Astrocyte of the cerebellum (primary cell): ENCODE measurements around the gene SEPTIN6.

Experiments
- DNase-seq: peaks from one replicate; pipeline ENCODE4 v3.0.0-alpha.2; 2011; ENCODE audit warnings: low read depth
- H3K4me3 ChIP-seq: 2 replicates; pipeline ENCODE4 v1.5.1; 2011; ENCODE audit warnings: mild to moderate bottlenecking, low read depth, low read length, moderate library complexity
- in situ Hi-C: cut with HindIII; loops from 2 replicates; pipeline ENCODE4 v1.10.0; 2017; ENCODE audit warnings: low sequenced_read_pairs
- TF ChIP-seq, protein P1 (sequence below): IDR thresholded peaks from 2 replicates; pipeline ENCODE4 v1.5.1; 2012; ENCODE audit warnings: low read length, low read depth, moderate library complexity, mild to moderate bottlenecking; ENCODE audit errors: missing control alignments

SEPTIN6 gene

GRCh38 chrX:119654112-119654531 is 38.8 kb downstream of the SEPTIN6 start:
- TF ChIP-seq, protein P1, sequence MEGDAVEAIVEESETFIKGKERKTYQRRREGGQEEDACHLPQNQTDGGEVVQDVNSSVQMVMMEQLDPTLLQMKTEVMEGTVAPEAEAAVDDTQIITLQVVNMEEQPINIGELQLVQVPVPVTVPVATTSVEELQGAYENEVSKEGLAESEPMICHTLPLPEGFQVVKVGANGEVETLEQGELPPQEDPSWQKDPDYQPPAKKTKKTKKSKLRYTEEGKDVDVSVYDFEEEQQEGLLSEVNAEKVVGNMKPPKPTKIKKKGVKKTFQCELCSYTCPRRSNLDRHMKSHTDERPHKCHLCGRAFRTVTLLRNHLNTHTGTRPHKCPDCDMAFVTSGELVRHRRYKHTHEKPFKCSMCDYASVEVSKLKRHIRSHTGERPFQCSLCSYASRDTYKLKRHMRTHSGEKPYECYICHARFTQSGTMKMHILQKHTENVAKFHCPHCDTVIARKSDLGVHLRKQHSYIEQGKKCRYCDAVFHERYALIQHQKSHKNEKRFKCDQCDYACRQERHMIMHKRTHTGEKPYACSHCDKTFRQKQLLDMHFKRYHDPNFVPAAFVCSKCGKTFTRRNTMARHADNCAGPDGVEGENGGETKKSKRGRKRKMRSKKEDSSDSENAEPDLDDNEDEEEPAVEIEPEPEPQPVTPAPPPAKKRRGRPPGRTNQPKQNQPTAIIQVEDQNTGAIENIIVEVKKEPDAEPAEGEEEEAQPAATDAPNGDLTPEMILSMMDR: no peak
- H3K4me3 ChIP-seq: no peak overlapping the region
- no peak for DNase-seq
- in situ Hi-C loops: no loop called here

GRCh38 chrX:119648421-119648775 is 44.6 kb downstream of the SEPTIN6 start:
- in situ Hi-C loops: no loop called here
- TF ChIP-seq, protein P1: no peak
- DNase-seq: no peak
- no peak overlapping the region for H3K4me3 ChIP-seq

GRCh38 chrX:119647552-119648420 is 45.2 kb downstream of the SEPTIN6 start:
- no peak for DNase-seq
- TF ChIP-seq, protein P1: no peak
- in situ Hi-C loops: no loop called here

GRCh38 chrX:119647089-119647488 is 45.9 kb downstream of the SEPTIN6 start:
- no peak overlapping the region for H3K4me3 ChIP-seq
- TF ChIP-seq, protein P1: no peak
- in situ Hi-C loops: no loop called here
- no peak for DNase-seq

More at GRCh38 chrX:119647552-119648420, 45.2 kb downstream of the SEPTIN6 start:
- H3K4me3 ChIP-seq: no peak overlapping the region

GRCh38 chrX:119646515-119646914 is 46.5 kb downstream of the SEPTIN6 start:
- in situ Hi-C loops: no loop called here
- no peak for DNase-seq
- TF ChIP-seq, protein P1: no peak
- H3K4me3 ChIP-seq: no peak overlapping the region

GRCh38 chrX:119643696-119644095 is 49.3 kb downstream of the SEPTIN6 start:
- no peak for DNase-seq
- in situ Hi-C loops: no loop called here
- TF ChIP-seq, protein P1: no peak

More at GRCh38 chrX:119643696-119644095, 49.3 kb downstream of the SEPTIN6 start:
- H3K4me3 ChIP-seq: no peak overlapping the region
